Measurements from ENCODE around the gene SLC22A2.

SLC22A2 gene

DNA sequence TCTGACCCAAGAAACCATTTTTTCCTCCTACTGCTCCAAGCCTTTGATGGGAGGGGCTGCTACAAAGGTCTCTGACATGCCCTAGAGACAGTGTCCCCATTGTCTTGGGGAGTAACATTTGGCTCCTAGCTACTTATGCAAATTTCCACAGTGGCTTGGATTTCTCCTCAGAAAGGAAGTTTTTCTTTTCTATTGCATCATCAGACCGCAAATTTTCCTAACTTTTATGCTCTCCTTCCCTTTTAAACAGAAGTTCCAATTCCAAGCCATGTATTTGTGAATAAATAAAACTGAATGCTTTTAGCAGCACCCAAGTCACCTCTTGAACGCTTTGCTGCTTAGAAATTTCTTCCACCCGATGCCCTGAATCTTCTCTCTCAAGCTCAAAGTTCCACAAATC, 51.0 kb downstream of the SLC22A2 start:
- no peak for DNase-seq (ENCODE audit: low read depth in 3 of 3)

DNA sequence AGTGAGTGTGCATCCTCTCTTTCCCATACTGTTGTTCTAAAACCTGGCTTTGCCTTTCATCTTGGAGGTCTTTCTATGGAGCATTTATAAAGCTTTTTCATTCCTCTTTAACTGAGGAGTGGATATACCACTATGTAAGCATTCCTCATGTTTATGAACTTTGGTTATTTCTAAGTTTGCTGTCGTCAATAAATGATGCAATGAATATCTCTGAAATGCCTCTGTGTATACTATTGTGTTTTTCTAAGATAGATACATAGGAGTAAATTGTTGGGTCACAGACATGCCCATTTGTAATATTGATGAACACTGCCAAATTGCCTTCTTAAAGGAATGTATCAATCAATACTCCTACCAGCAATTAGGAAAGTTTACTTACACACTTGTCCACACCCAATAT, 53.9 kb downstream of the SLC22A2 start:
- no peak for DNase-seq (ENCODE audit: low read depth in 3 of 3)

DNA sequence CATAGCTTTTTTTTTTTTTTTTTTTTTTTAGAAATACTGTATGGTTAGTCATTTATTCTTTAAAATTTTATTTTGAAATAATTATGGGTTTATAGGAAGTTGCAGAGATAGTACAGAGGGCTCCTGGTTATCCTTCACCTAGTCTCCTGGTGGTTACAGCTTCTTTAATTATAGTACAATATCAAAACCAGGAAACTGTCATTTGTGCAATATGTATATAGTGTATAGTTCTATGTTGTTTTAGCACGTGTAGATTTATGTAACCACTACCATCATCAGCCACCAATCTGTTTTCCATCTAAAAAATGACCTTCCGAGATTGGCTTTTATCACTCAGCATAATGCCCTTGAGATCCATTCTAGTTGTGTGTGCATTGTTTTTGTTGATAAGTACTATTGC, 54.7 kb downstream of the SLC22A2 start:
- DNase-seq (ENCODE audit: low read depth in 3 of 3), result no peak

DNA sequence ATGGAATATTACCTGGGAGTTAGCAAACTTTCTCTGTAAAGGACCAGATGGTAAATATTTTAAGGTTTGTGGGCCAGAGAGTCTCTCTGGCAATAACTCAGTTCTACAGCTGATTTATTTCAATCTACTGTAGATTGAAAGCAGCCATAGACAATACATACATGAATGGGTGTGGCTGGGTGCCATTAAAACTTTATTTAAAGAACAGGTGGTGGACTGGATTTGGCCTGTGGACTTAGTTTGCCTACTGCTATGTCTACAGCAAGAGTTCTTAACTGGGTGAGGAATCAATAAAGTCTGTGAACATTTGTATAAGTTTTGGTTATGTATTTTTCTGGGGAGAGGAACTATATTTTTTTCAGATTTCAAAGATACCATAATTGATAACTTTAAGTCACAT, 55.1 kb downstream of the SLC22A2 start:
- no peak for DNase-seq (ENCODE audit: low read depth in 3 of 3)

DNA sequence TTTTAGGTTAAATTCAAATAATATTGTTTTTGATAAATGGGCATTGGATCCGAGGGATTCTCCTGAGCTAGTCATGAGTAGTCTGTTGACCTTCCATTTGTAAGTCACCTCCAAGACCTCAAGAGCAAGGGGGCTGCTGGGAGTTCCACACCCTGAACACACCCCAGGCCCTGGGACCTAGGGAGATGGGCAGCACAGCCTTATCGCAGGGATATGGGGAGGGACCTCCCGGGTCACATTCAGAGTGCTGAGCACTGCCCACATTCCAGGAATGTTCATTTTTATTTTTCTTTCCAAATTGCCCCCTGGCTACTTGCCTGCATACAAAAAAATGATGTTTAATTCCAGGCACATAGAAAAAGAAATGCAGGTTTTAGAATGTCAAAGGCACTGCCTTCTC, 55.5 kb downstream of the SLC22A2 start:
- no peak for DNase-seq (ENCODE audit: low read depth in 3 of 3)

DNA sequence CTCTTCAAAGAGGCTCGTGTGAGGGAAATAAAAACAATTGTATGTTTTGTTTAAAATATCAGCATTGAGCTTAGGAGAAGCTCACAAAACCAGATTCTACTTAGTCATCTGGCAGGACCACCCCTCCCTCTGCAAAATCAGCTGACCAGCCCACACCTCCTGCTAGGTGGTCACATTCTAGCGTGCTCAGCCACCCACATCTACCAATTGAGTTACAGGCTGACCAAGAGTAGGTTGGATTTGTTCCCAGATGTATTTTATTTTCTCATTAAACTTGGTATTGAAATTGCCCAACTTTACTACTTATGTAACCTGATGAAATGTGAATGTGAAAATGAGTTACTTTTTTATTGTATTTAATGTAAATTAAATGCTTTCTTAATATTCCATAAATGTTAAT, 56.2 kb downstream of the SLC22A2 start:
- no peak for DNase-seq (ENCODE audit: low read depth in 3 of 3)

DNA sequence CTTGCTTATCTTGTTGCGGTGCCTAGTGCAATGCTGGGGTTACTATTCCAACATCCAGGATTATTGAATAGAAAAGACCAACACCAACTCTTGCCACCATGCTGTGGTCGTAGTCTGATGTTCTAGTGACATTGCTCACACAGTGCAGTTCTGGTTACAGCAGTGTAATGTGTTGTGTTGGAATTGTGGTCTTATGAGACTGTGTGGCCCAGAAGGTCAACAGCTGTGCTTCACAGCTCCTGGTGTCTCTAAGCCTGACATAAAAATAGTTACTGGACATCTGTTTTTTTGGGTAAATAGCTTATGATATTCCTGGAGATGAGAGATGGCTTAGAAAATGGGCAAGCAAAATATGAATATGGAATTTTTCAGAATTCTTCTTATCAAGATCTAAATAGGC, 57.6 kb downstream of the SLC22A2 start:
- DNase-seq (ENCODE audit: low read depth in 3 of 3), result no peak

DNA sequence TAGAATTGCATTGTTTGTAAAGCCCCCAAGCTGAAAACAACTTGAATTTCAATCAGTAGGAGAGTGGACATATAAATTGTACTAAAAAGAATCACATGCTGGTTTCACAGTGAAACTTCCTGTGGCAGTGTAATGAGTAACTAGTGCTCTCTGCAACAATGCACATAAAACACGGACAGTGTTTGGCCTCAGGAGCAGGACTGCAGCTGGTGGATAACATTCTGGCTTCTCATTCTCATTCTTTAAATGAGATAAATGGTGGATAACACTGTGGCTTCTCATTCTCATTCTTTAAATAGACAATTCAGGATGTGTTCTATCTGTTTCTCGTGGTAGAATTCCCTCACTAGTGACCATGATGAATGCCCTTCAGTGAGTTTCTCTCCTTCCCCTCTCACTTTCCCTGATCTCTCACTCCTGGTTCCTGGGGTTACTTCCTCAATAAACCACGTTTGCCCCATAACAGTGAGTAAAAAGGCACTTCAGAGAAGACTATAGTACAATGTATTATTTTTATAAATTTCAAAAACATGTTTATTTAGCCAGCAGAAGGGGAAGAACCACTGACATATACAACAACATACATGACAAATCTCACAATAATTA, 59.9 kb downstream of the SLC22A2 start:
- no peak for DNase-seq (ENCODE audit: low read depth in 3 of 3)

DNA sequence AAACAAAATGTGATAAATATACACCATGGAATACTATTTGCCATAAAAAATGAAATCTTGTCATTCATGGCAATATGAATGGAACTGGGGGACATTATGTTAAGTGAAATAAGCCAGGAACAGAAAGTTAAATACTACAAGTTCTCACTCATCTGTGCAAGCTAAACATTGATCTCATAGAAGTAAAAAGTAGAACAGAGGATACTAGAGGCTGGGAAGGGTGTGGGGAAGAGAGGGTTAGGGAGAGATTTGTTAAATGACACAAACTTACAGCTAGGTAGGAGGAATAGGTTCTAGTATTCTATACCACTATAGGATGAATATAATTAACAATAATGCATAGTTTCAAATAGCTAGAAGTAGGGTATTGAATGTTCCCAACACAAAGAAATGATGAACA, 61.0 kb downstream of the SLC22A2 start:
- DNase-seq (ENCODE audit: low read depth in 3 of 3), result no peak

DNA sequence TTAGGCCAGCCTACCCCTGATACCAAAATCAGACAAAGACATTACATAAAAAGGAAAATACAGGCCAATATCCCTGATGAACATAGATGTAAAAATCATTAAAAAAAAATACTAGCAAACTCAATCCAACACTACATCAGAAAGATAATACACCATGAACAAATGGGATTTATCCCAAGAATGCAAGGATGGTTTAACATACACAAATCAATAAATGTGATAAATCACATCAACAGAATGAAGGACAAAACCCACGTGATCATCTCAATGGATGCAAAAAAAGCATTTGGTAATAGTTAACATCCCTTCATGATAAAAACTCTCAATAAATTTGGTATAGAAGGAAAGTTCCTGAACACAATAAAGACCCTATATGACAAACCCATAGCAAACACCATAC, 63.8 kb downstream of the SLC22A2 start:
- no peak for DNase-seq (ENCODE audit: low read depth in 3 of 3)

DNA sequence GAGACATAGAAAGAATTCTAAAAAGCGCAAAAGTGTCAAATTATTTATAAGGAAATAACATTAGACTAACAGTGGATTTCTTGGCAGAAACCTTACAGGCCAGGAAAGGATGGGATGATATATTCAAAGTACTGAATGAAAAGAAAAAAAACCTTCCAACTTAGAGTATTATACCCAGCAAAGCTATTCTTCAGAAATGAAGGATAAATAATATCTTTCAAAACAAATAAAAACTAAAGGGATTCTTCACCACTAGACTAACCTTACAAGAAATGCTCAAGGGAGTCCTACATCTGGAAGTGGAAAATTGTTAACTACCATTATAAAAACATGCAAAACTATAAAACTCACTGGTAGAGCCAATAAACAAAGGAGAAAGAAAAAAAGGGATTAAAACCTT, 65.8 kb downstream of the SLC22A2 start:
- DNase-seq (ENCODE audit: low read depth in 3 of 3), result no peak

DNA sequence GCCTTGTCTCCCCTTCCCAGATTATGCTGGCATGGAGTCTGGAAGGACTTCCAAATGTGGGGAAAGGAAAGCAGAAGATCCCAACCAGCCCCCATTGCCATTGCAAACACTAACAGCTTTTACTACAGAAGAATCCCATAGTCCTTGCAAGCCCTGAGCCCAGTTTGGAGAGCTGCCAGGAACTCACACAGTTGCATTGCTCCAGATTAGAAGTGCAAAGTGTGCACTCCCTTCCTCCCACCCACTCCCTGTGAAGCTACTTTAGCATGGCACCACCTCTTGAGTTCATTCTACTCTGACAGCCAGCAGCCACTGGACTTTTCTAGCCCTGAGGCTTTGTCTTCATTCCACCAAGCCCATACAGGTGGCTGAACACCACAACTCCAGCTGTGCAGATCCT, 67.6 kb downstream of the SLC22A2 start:
- no peak for DNase-seq (ENCODE audit: low read depth in 3 of 3)

DNA sequence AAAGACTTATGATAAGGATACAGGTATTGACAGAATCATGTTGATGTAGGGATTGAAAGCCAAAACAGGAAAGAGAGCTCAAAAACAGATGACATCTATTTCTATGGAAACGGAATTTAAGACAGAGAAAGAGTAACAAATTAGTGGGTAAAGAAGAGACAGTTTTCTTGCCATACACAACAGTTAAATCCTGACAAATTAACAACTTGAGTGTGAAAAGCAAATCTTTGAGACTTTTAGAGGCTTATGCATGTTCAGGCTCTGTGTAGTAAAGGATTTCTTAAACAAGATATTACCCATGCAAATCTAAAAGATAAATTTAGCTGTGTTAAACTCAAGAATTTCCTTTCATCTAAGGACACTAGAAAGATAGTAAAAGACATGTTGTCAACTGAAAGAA, 68.5 kb downstream of the SLC22A2 start:
- no peak for DNase-seq (ENCODE audit: low read depth in 3 of 3)

DNA sequence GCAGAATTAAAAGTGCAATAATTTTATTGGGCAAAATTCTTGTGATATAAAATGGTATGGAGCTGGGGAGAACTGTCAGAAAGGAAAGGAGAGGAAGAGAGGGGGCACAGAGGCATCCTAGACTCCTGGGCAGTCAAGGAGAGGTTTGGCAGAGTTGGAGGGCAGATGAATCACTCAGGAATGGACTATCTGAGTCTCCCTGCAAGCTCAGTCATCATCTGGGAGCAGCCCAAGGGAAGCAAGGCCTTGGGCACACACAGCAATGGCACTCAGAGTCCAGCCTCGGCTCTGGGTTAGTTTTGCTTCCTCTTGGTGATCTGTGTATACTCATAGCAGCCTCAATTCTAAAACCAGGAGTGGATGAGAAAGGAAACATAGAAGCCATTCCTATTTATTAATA, 69.8 kb downstream of the SLC22A2 start:
- no peak for DNase-seq (ENCODE audit: low read depth in 3 of 3)

DNA sequence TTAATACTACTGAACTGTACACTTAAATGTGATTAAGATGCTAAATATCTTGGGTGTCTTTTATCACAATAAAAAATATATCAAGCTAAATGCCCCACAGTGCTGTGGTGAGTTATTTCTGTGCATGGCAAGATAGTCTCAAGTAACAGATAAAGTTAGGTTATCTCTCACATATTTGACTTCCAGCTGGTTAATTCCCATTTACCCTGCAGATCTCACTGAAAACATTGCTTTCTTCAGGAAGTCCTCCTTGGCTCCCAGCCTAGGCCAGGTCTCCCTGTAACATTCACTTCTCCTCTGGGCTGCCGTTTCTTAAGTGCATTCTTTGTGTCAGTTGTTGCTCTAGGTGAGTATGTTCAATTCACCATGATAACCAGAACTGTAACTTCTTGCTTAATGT, 77.9 kb downstream of the SLC22A2 start:
- no peak for DNase-seq (ENCODE audit: low read depth in 3 of 3)

DNA sequence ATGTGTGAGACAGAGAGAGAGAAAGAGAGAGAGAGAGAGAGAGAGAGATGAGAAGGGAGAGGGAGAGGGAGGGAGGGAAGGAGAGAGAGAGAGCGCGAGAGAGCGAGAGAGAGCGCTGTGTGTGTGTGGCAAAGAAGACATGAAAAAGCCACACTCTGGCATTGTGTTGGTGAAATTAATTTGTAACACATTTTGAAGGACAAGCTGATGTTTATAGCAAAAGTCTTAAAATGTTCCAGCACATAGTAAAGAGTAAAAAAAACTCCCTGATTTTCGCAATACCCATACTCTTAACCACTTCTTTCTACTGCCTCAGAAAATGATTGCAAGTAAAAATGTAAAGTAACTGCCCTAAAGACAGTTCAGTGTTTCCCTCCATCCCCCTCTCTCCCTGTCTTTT, 80.3 kb downstream of the SLC22A2 start:
- DNase-seq (ENCODE audit: low read depth in 3 of 3), result no peak

DNA sequence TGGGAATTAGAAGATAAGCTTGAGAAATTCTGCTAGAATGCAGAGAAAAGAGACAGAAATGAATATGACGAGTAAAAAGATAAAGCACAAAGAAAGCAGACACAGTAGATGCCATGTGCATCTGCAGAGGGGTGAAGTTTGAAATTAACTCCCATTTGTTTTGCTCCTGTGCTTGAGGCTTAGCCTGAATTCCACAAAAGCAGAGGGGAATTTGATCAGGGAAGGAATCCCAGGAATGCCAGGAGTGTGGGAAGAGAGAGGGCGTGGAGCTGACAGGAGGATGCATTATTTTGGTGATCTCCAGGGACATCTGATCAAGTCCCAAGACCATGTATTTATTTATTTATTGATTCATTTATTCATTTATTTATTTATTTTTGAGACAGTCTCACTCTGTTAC, 81.4 kb downstream of the SLC22A2 start:
- DNase-seq (ENCODE audit: low read depth in 3 of 3), result no peak

DNA sequence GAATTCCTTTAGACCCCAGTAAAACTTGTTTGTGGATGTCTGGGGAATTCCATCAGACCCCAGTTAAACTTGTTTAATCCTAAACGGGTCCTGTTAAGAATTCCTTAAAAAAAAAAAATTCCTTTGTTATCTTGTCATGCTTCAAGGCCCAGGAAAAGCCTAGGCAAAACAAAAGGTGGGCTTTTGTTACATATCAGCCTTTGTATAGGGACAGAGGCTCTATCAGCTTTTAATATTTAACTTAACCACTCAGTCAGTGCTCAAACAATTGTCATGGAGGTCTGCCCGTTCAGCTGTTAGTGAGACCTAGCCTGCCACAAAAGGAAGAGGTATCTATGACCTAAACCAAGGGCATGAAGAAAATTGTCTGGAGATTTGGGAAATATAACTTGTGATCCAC, 83.9 kb downstream of the SLC22A2 start:
- DNase-seq (ENCODE audit: low read depth in 3 of 3), result no peak

DNA sequence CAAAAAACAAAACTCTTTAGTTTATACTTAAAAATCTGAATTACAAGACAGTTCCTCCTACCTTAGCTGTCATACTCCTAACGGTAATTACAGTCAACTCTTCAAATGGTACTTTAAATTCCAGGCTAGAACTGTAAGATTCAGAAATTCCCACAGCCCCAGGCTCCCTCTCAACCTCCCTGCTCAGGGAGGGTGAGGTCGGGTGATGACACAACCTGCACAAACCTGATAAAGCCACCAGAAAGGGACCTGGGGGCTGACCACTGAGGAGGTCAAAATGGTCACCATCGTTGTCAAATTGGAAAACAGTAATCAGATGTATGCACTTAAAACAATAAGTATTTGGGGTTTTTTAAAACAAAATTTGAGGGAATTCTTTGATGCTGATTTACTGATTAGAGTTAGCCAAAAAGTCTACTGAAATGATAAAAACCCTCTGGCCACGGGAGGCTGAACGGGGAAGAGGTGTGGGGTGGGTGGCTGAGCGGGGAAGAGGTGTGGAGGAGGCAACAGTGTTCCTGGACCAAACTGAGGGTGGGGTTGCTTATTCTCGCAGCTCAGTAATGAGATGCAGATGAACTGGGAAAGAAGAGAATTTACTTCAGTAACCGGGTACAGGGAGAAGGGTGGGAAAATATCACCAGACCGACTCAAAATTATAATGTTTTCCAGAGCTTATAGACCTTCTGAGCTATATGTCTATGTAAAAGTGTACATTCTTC, 84.7 kb downstream of the SLC22A2 start:
- no peak for DNase-seq (ENCODE audit: low read depth in 3 of 3)

DNA sequence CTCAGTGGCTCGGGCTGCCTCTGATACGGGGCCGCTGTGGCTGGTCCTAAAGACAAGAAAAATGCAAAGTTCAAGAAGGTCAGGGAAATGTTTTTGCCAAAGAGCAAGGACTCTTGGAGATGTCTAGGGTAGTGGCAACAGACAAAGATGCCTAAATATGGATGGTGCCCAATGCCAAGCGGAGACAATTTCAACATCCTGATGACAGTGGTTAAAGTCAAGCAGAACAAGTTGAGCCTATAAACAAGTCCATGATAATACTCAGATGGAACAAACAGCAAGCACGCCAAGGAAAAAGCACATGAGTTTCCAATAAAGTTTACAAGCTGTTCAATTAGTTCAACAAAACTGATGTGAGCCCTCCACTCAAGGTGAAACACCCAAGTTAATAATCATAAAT, 85.9 kb downstream of the SLC22A2 start:
- no peak for DNase-seq (ENCODE audit: low read depth in 3 of 3)

DNA sequence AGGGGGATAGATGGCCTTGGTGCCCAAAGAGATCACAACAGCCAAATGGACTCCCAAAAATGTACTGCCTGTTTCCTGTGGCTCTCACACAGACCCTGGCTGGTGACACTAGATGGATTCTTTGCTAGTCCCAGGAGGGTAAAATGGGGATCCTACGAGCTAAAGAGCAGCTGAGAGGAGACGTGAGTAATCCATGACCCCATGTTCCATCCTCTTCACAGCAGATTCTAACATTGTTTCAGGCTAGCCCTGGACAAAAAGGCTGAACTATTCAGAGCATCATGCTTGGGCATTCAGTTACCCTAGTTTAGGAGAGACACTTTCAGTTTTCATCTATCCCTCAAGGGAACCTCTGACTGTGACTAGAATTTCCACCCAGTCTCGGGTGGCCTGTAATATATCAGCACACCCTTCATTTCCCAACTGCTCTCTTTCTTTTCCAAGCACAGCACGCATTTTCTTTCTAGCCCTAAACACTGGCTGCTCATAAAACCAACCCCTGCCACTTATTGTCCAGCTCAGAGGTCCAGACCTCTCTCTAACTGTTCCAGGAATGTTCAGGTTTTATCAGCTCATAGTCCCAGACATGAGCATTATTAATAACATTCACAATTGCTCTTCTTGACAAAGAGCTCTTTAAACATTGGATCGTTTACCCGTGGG, 88.5 kb downstream of the SLC22A2 start:
- DNase-seq (ENCODE audit: low read depth in 3 of 3), result no peak

DNA sequence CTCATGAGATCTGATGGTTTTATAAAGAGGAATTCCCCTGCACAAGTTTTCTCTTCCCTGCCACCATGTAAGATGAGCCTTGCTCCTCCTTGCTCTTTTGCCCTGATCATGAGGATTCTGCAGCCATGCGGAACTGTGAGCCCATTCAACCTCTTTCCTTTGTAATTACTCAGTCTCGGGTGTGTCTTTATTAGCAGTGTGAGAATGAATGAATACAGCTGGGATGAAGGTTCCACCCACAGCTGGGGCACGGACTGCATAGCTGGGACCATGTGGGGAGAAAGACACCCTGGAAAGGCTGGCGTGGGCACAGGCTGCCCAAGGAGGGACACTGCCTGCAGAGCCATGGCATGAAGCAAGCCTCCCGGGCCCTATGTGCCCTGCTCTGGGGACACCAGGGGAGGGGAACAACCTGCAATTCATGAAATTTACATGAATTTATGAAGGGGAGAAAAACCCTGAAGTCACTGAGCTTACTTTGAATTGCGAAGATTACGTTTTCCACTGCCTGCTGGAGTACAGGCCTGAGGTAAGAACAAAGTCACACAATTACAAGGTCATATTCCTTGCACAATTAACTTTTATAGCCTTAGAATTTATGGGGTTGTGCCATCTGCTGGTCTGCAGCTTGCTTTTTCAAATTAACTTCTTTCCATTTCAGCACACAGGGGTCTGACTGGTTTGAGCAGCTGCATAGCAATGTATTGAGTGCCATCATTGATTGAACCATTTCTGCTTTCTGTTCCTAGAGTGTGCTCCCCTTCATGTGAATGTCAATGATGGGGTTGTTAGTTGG, 90.8 kb downstream of the SLC22A2 start:
- no peak for DNase-seq (ENCODE audit: low read depth in 3 of 3)
